GM13977 (cell line): ENCODE results near the gene CFAP43.

Experiments used
- DNase-seq: peaks from one replicate; pipeline ENCODE4 v3.0.0; 2012; ENCODE audit warnings: low spot score
- CTCF ChIP-seq: IDR thresholded peaks from 2 replicates; pipeline ENCODE4 v1.5.1; 2012; ENCODE audit warnings: mild to moderate bottlenecking, control low read depth; ENCODE audit not compliant: insufficient read depth; ENCODE audit errors: extremely low read depth, missing control alignments
- in situ Hi-C: fragments of 300-500 bp; cut with MboI; formaldehyde crosslinking; loops from one replicate; pipeline ENCODE4 v1.12.0; 2022; ENCODE audit warnings: low sequenced_read_pairs, low pct_unique_long_range_greater_than_20kb, mixed read lengths, inconsistent platforms; ENCODE audit not compliant: unreplicated experiment

CFAP43 gene

DNA sequence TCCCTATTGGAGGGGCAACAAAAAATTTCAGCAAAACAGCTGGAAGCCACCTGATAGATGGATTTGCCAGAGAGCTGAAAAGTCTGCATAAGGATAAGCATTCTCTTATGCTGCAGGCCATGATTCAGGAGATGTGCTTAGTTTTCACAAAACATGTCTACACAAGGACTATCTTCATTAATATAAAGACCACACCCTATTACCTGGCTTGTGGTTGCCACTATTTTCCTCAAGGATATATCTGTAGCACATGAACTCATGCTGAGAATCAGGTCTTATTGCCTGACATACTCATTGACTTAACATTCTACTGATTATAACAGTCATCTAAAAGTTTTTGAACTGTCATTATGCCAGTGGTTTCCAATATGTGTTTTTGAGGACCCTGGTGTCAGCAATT lies 139.4 kb downstream of the CFAP43 start:
- DNase-seq: no peak
- in situ Hi-C loops: no loop called here
- TF ChIP-seq CTCF: no peak

DNA sequence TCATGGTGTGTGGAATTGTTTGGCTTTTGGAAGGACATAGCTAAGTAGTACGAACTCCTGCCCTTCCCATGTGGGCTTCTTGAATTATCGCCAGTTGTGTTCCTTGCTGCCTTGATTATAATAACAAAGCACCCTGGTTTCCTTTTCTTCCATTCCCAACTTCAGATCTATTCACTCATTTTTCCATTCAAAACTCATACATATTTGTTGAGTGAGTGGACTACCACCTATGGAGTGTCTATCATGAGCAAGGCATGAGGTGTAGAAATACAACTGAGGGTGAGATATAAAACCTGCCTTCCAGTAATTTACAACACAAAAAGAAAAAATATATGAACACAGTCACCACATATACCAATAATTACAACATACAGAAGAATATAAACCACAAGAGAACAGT lies 141.6 kb downstream of the CFAP43 start:
- no peak for TF ChIP-seq CTCF
- no peak for DNase-seq
- in situ Hi-C loops: no loop called here

DNA sequence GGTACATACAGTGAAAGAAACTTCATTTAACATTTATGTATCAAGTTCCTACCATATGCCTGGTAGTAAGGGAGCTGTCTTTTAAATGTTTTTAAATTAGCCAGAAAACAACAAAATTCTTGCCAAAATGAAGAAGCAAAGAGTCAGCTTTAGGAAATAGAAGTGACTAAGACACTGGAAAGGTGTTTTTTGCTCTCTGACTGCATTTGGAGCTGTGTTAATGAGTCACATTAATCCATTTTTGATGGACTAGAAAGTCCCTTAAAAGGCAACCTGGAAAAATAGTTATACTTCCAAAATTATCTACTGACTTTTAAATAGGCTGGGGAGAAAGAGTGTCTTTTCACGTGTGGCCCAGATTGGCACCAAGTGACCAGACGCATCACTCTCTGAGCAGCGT lies 142.5 kb downstream of the CFAP43 start:
- no peak for TF ChIP-seq CTCF
- in situ Hi-C loops: no loop called here
- DNase-seq: no peak

- in situ Hi-C loops: no loop called here
- no peak for DNase-seq
- TF ChIP-seq CTCF: no peak
Observed at GRCh38 chr10:104088239-104088638, 143.9 kb downstream of the CFAP43 start.

- no peak for DNase-seq
- in situ Hi-C loops: no loop called here
- no peak for TF ChIP-seq CTCF
Observed at GRCh38 chr10:104085801-104086400, 146.3 kb downstream of the CFAP43 start, which contains the start of gene COL17A1. COL17A1 (minus strand) TSS chr10:104085880; CDS start chr10:104080673, 5,207 bp downstream.

DNA sequence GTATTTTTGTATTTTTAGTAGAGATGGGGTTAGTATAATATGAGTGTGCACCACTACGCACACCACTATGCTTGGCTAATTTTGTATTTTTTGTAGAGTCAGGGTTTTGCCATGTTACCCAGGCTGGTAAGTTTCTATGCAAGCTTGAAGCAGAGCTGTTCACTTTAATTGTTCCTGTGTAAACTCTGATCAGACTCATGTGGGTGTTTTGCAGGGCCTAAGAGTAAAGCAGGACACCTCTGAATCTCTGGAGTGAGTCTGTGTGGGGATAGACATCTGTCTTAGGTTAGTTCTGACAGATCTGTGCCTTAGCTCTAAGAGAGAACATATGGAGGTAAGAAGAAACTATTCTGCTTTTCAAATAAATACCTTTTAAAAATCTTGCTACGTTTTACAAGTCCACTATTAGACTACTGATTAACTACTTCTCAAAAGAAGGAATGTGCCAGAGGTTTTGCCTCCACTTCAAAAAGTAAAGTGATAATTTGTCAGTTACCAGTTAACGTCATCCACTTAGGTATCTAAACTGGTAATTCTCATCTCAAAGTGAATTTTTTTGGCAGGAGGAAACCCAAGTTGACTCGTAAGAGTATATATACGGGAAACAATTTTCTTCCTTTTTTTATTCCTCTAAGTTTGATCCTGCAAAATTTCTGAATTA lies 147.6 kb downstream of the CFAP43 start:
- no peak for TF ChIP-seq CTCF
- DNase-seq: no peak
- in situ Hi-C loops: no loop called here
